Fibroblast of lung (primary cell): ENCODE results near the gene TFE3. TPM values are rescaled to one million over a fixed set of nuclear protein-coding genes. Genes with fewer than 3 reads are reported as not detected.
A peak's percentile ranks its signal among the peaks of the same experiment; 100 is the strongest.

ENCODE experiments used
- DNase-seq, 2 donors: peaks; one replicate each; pipeline versions ENCODE4 v3.0.0 to v3.0.0-alpha.2; 2010; ENCODE audit warnings: low read depth in 2 of 2
- H2AFZ ChIP-seq: 2 replicates; pipeline ENCODE4 v1.5.1; 2012; ENCODE audit warnings: low read length, control low read depth, inconsistent platforms
- H3K27ac ChIP-seq: 2 replicates; pipeline ENCODE4 v1.5.1; 2011; ENCODE audit warnings: low read length, control low read depth; ENCODE audit not compliant: insufficient read depth
- H3K27me3 ChIP-seq: 2 replicates; pipeline ENCODE4 v1.5.1; 2011; ENCODE audit warnings: mild to moderate bottlenecking, low read length; ENCODE audit not compliant: control insufficient read depth, insufficient read depth
- H3K36me3 ChIP-seq: 2 replicates; pipeline ENCODE4 v1.5.1; 2011; ENCODE audit warnings: low read length; ENCODE audit not compliant: control insufficient read depth, insufficient read depth
- H3K4me1 ChIP-seq: 2 replicates; pipeline ENCODE4 v1.5.1; 2011; ENCODE audit warnings: low read length; ENCODE audit not compliant: control insufficient read depth, insufficient read depth; ENCODE audit errors: extremely low read depth
- H3K4me2 ChIP-seq: 2 replicates; pipeline ENCODE4 v1.5.1; 2011; ENCODE audit warnings: low read length, control low read depth; ENCODE audit not compliant: insufficient read depth; ENCODE audit errors: extremely low read depth
- H3K4me3 ChIP-seq, 4 experiments: fragments of 200-600 bp in 1 of 4; sonication (generic) in 1 of 4; replicated peaks in 1 of 4; 2 replicates each; pipeline ENCODE4 v1.5.1; 2011 to 2016; ENCODE audit warnings: low read length in 4 of 4, low read depth in 3 of 4, mild to moderate bottlenecking in 3 of 4, control low read depth in 2 of 4, inconsistent platforms in 1 of 4, mixed read lengths in 1 of 4; ENCODE audit not compliant: insufficient read depth in 1 of 4; ENCODE audit errors: control extremely low read depth in 1 of 4
- H3K79me2 ChIP-seq: 2 replicates; pipeline ENCODE4 v1.5.1; 2012; ENCODE audit warnings: mild to moderate bottlenecking, low read length, inconsistent platforms; ENCODE audit not compliant: control insufficient read depth, insufficient read depth
- H3K9ac ChIP-seq: 2 replicates; pipeline ENCODE4 v1.5.1; 2011; ENCODE audit warnings: mild to moderate bottlenecking, low read length, control low read depth; ENCODE audit not compliant: insufficient read depth
- H3K9me3 ChIP-seq: 2 replicates; pipeline ENCODE4 v1.5.1; 2012; ENCODE audit warnings: low read depth, low read length; ENCODE audit not compliant: control insufficient read depth, insufficient read depth
- H4K20me1 ChIP-seq: 2 replicates; pipeline ENCODE4 v1.5.1; 2011; ENCODE audit warnings: low read length; ENCODE audit not compliant: control insufficient read depth, insufficient read depth; ENCODE audit errors: extremely low read depth
- CTCF ChIP-seq, 2 donors: IDR thresholded peaks in 1 of 2; conservative IDR thresholded peaks in 1 of 2; 1 replicate in 1 of 2; 2 replicates in 1 of 2; pipeline ENCODE4 v1.5.1; 2011 to 2012; ENCODE audit warnings: low read length in 2 of 2, control low read depth in 1 of 2, inconsistent platforms in 1 of 2, low read depth in 1 of 2, mild to moderate bottlenecking in 1 of 2
- EZH2 ChIP-seq: IDR thresholded peaks from 2 replicates; pipeline ENCODE4 v1.5.1; 2012; ENCODE audit warnings: low read length, control low read depth, mild to moderate bottlenecking; ENCODE audit errors: missing control alignments
- polyA plus RNA-seq, 2 donors: library from polyadenylated mRNA; depleted of rRNA in 1 of 2; stranded (reverse) in 1 of 2; unstranded in 1 of 2; fragments of >200 nt; gene quantifications; 2 replicates each; pipeline ENCODE4 v1.2.1, GENCODE V29; 2011 to 2012; ENCODE audit warnings: missing spikeins in 1 of 2
- total RNA-seq: library from RNA; depleted of rRNA; stranded (reverse); fragments of >200 nt; gene quantifications from 2 replicates; pipeline ENCODE4 v1.2.1, GENCODE V29; 2014

TFE3 gene
- total and polyA plus RNA-seq, 2 donors (not counting 1 experiment from before 2014, with no cell fraction given), result 18.9 to 36.8 TPM

- Histone ChIP-seq H3K36me3 (peaks cover 2% of the 10 kb centered on the region), H4K20me1 (no peaks in the 10 kb centered on the region), H3K4me1 (no peaks in the 10 kb centered on the region), H2AFZ (no peak within 1 kb of the TSS), H3K27me3 (no peaks in the 10 kb centered on the region), H3K79me2 (peaks cover 10% of the 10 kb centered on the region), H3K4me3 (peak within 1 kb of the TSS; percentile 60 to 77 (median 74)), H3K27ac (peak within 1 kb of the TSS; percentile 58), H3K4me2 (peak within 1 kb of the TSS; percentile 49), H3K9me3 (no peaks in the 10 kb centered on the region), H3K9ac (peak within 1 kb of the TSS; percentile 63)
- DNase-seq, result peak; percentile 89
- TF ChIP-seq EZH2, result no peak
- TF ChIP-seq CTCF (conservative IDR thresholded peaks at IDR 0.05 in 1 of 2, IDR thresholded peaks at IDR 0.05 in 1 of 2; ENCODE audit: low read depth in 1 of 2, low read length in 2 of 2), result no peak
Observed at GRCh38 chrX:49073601-49074575, 30.7 kb upstream of the TFE3 start, which contains the start of gene PRAF2. PRAF2 (minus strand) TSS chrX:49074002; CDS start chrX:49073987, 15 bp downstream.

DNA sequence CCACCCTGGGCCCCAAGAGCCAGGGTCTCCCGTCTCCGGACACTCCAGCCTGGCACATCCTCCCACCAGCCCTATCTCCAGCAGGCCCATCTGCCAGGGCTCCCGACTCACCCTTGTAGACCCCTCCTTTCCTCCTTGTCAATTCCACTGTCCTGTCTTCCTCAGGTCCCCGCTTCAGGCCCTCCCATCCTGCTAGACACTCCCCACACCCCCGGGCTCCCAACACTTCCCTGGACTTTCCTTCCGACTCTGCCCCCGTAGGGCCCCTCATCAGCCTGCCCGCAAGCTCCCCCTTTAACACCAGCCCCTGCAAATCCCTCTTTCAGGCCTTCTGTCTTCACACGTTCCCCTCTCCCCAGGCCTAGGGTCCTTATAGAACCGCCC is 29.5 kb upstream of the TFE3 start:
- H3K36me3 ChIP-seq, result peaks cover 2% of the 10 kb centered on the region
- no peaks in the 10 kb centered on the region for H4K20me1 ChIP-seq
- H3K27ac ChIP-seq, result no peak overlapping the region
- H3K4me3 ChIP-seq, result peak overlapping the region; percentile 60 to 77 (median 74)
- H3K9ac ChIP-seq, result peak overlapping the region; percentile 23
- H3K27me3 ChIP-seq, result no peaks in the 10 kb centered on the region
- TF ChIP-seq EZH2, result no peak
- TF ChIP-seq CTCF (conservative IDR thresholded peaks at IDR 0.05 in 1 of 2, IDR thresholded peaks at IDR 0.05 in 1 of 2; ENCODE audit: low read depth in 1 of 2, low read length in 2 of 2), result no peak
- H2AFZ ChIP-seq, result no peak overlapping the region
- H3K4me1 ChIP-seq, result no peaks in the 10 kb centered on the region
- peaks cover 10% of the 10 kb centered on the region for H3K79me2 ChIP-seq
- no peak for DNase-seq
- H3K9me3 ChIP-seq, result no peaks in the 10 kb centered on the region
- H3K4me2 ChIP-seq, result peak overlapping the region; percentile 49

DNA sequence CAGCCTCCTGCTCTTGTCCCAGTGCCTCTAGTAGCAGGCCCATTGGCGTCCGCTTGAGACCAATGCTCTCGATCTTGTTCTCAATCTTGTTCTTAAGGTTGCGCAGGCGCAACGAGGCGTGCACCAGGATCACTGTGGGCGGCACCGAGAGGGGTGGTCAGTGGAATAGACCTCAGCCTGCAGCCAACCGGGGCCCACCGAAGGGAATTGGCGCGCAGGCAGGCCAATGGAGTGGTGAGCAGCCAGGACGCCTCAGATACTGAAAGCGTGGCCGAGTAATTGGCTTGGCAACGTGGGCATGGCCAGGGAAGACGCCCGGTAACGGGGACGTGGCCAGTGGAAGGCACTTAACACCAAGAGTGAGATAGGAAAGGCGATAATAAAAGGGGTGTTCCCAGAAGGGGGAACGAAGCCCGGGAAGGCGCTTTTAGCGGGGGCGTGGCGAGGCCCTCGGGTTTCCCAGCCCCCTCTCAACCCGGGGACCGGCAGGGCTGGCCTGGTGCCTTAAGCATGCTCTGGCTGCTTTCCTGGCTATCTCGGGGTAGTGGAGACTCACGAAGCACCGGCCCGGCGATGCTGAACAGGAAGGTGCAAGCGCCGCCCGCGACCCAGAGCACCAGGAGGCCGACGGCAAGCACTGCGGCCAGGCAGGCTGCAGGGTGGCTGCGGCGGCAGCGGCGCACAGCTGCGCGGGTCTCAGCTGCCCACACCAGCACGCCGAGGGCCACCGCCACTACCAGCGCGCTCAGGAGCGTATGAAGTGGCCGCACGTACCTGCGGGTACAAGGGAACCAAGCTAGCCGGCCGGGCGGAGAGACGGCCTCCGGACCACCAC is 28.9 kb upstream of the TFE3 start:
- Histone ChIP-seq H3K27ac (no peak overlapping the region), H4K20me1 (no peaks in the 10 kb centered on the region), H2AFZ (no peak overlapping the region), H3K9ac (peak overlapping the region; percentile 25), H3K36me3 (peaks cover 2% of the 10 kb centered on the region), H3K79me2 (peaks cover 10% of the 10 kb centered on the region), H3K9me3 (no peaks in the 10 kb centered on the region), H3K27me3 (no peaks in the 10 kb centered on the region), H3K4me3 (peak overlapping the region; percentile 60 to 77 (median 74)), H3K4me2 (peak overlapping the region; percentile 49), H3K4me1 (no peaks in the 10 kb centered on the region)
- peak; percentile 79 for DNase-seq
- TF ChIP-seq EZH2 (no peak), CTCF (conservative IDR thresholded peaks at IDR 0.05 in 1 of 2, IDR thresholded peaks at IDR 0.05 in 1 of 2; ENCODE audit: low read depth in 1 of 2, low read length in 2 of 2) (no peak)
